Panc1 (cell line): ENCODE measurements around the gene ABAT. TPM values are rescaled to one million over a fixed set of nuclear protein-coding genes. Genes with fewer than 3 reads are reported as not detected.

Experiments
- ATAC-seq: fragments of 200-7000 bp; cut with Tn5 transposase; 2 replicates; pipeline ENCODE4 v1.9.1; 2020; ENCODE audit warnings: mild to moderate bottlenecking, moderate library complexity
- BruUV-seq: library from RNA; stranded (reverse); fragments of 400-500 nt; replicated peaks from 2 replicates; lab custom pipeline; 2021; lab: Mats Ljungman, UMichigan
- CTCF ChIA-PET: fragments of 300-600 bp; sonication (Branson Sonifier 250); formaldehyde crosslinking; loops from one replicate; lab custom pipeline; 2022; ENCODE audit warnings: antibody characterized with exemption; lab: Charles Lee
- POLR2A ChIA-PET: fragments of 300-600 bp; sonication (Branson Sonifier 250); formaldehyde crosslinking; loops from one replicate; lab custom pipeline; 2022; ENCODE audit warnings: antibody characterized with exemption; lab: Charles Lee
- DNase-seq: peaks from one replicate; pipeline ENCODE4 v3.0.0-alpha.2; 2010; ENCODE audit warnings: low read depth, low spot score
- H3K27ac ChIP-seq: 2 replicates; pipeline ENCODE4 v1.5.1; 2011; ENCODE audit warnings: mild to moderate bottlenecking, low read length, inconsistent platforms
- H3K27me3 ChIP-seq: fragments of 200-500 bp; sonication (Bioruptor generic); 2 replicates; pipeline ENCODE4 v1.6.0; 2014; ENCODE audit warnings: low read length, inconsistent platforms; ENCODE audit not compliant: control insufficient read depth, insufficient read depth
- H3K36me3 ChIP-seq: fragments of 200-500 bp; sonication (Bioruptor generic); 2 replicates; pipeline ENCODE4 v1.5.1; 2014; ENCODE audit warnings: inconsistent platforms, mild to moderate bottlenecking, low read length, moderate library complexity; ENCODE audit not compliant: control insufficient read depth, insufficient read depth
- H3K4me1 ChIP-seq: 2 replicates; pipeline ENCODE4 v1.5.1; 2011; ENCODE audit warnings: inconsistent platforms, mild to moderate bottlenecking, low read length, moderate library complexity; ENCODE audit not compliant: control insufficient read depth, insufficient read depth
- H3K4me3 ChIP-seq, 2 experiments: 2 replicates each; pipeline ENCODE4 v1.5.1; 2011 to 2012; ENCODE audit warnings: low read depth in 2 of 2, low read length in 2 of 2, mild to moderate bottlenecking in 2 of 2, inconsistent platforms in 1 of 2, moderate library complexity in 1 of 2
- H3K9me3 ChIP-seq: fragments of 200-500 bp; sonication (Bioruptor generic); 2 replicates; pipeline ENCODE4 v1.5.1; 2014; ENCODE audit warnings: low read depth, mild to moderate bottlenecking, inconsistent platforms, low read length, moderate library complexity; ENCODE audit not compliant: control insufficient read depth, insufficient read depth
- POLR2AphosphoS5 ChIP-seq: IDR thresholded peaks from 2 replicates; pipeline ENCODE4 v1.6.1; 2012; ENCODE audit warnings: mild to moderate bottlenecking, low read depth, low read length, moderate library complexity
- SIN3A ChIP-seq: IDR thresholded peaks from 2 replicates; pipeline ENCODE4 v1.6.1; 2012; ENCODE audit warnings: low read depth, mild to moderate bottlenecking, low read length, moderate library complexity, borderline replicate concordance; ENCODE audit not compliant: insufficient read depth
- TCF7L2 ChIP-seq: IDR thresholded peaks from 2 replicates; pipeline ENCODE4 v1.6.1; 2011; ENCODE audit warnings: mild to moderate bottlenecking, low read depth, low read length, inconsistent platforms
- in situ Hi-C: cut with HindIII; loops from 2 replicates; pipeline ENCODE4 v1.10.0; 2016; ENCODE audit warnings: low sequenced_read_pairs, low pct_unique_long_range_greater_than_20kb
- intact Hi-C: fragments of 100-400 bp; cut with micrococcal nuclease; formaldehyde crosslinking; loops from one replicate; pipeline ENCODE4 v1.10.0; 2022; ENCODE audit not compliant: unreplicated experiment
- total RNA-seq: library from RNA; stranded (reverse); gene quantifications from one replicate; pipeline ENCODE4 v1.2.1, GENCODE V29; 2021; ENCODE audit not compliant: unreplicated experiment
- TF ChIP-seq, protein P1 (sequence below), 2 experiments: IDR thresholded peaks; 2 replicates each; pipeline ENCODE4 v1.6.1; 2011 to 2012; ENCODE audit warnings: low read depth in 2 of 2, control low read depth in 1 of 2, low read length in 1 of 2, mild to moderate bottlenecking in 1 of 2, moderate library complexity in 1 of 2; ENCODE audit not compliant: insufficient read depth in 1 of 2
- TF ChIP-seq, protein P2 (sequence below): fragments of 450-650 bp; IDR thresholded peaks from 2 replicates; pipeline ENCODE4 v1.5.1; 2017; ENCODE audit warnings: mild to moderate bottlenecking

Gene ABAT
- total RNA-seq, 1 experiment from 2014 or later, result 0.77 TPM

DNA sequence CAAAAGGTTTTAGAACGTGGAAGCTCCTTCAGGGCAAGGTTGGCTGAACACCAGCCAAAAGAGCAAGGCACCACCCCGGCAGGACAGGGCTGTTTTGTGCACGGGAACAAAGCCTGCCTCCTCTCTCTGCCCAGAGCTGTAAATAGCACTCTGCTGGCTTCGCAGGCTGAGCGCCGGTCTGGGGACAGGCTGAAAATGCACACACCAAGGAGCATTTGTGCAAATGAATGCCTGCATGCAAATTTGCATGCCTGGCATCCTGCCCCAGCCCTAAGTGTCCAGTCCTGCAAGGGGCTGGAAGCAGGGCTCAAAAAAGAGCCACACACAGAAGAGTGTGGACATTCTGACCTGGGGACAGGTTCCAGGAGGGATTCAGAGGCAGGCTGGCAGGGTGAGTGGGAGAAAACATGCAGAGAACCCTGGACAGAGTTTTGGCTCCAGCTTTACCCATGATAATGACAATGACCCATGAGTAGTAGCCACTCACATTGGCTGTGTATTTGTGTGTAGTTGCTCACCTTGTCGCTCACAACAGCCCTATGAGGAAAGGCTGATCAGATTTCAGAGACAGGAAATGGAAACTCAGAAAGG lies 11.7 kb downstream of the ABAT start:
- intact Hi-C loops, result no loop called here
- Histone ChIP-seq H3K27me3 (0 out of 2 replicates have a peak, but pooled peaks cover 2% of the 10 kb centered on the region), H3K4me3 (no peak overlapping the region), H3K4me1 (no peaks in the 10 kb centered on the region), H3K36me3 (no peaks in the 10 kb centered on the region), H3K9me3 (peaks cover 8% of the 10 kb centered on the region; the same call in 1 of the 2 replicates), H3K27ac (no peak overlapping the region)
- CTCF ChIA-PET, result interaction anchor here (0.6 kb wide), 1 partner anchor 192 kb away, joined by 3 read pairs; no protein-coding TSS in a partner anchor
- TF ChIP-seq, protein P1, sequence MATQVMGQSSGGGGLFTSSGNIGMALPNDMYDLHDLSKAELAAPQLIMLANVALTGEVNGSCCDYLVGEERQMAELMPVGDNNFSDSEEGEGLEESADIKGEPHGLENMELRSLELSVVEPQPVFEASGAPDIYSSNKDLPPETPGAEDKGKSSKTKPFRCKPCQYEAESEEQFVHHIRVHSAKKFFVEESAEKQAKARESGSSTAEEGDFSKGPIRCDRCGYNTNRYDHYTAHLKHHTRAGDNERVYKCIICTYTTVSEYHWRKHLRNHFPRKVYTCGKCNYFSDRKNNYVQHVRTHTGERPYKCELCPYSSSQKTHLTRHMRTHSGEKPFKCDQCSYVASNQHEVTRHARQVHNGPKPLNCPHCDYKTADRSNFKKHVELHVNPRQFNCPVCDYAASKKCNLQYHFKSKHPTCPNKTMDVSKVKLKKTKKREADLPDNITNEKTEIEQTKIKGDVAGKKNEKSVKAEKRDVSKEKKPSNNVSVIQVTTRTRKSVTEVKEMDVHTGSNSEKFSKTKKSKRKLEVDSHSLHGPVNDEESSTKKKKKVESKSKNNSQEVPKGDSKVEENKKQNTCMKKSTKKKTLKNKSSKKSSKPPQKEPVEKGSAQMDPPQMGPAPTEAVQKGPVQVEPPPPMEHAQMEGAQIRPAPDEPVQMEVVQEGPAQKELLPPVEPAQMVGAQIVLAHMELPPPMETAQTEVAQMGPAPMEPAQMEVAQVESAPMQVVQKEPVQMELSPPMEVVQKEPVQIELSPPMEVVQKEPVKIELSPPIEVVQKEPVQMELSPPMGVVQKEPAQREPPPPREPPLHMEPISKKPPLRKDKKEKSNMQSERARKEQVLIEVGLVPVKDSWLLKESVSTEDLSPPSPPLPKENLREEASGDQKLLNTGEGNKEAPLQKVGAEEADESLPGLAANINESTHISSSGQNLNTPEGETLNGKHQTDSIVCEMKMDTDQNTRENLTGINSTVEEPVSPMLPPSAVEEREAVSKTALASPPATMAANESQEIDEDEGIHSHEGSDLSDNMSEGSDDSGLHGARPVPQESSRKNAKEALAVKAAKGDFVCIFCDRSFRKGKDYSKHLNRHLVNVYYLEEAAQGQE (IDR thresholded peaks at IDR 0.05; ENCODE audit: insufficient read depth in 1 of 2, low read depth in 2 of 2, low read length in 1 of 2), result no peak
- TF ChIP-seq, protein P2, sequence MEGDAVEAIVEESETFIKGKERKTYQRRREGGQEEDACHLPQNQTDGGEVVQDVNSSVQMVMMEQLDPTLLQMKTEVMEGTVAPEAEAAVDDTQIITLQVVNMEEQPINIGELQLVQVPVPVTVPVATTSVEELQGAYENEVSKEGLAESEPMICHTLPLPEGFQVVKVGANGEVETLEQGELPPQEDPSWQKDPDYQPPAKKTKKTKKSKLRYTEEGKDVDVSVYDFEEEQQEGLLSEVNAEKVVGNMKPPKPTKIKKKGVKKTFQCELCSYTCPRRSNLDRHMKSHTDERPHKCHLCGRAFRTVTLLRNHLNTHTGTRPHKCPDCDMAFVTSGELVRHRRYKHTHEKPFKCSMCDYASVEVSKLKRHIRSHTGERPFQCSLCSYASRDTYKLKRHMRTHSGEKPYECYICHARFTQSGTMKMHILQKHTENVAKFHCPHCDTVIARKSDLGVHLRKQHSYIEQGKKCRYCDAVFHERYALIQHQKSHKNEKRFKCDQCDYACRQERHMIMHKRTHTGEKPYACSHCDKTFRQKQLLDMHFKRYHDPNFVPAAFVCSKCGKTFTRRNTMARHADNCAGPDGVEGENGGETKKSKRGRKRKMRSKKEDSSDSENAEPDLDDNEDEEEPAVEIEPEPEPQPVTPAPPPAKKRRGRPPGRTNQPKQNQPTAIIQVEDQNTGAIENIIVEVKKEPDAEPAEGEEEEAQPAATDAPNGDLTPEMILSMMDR, result no peak
- TF ChIP-seq TCF7L2 (no peak), POLR2AphosphoS5 (no peak), SIN3A (no peak)
- POLR2A ChIA-PET, result interaction anchor here (0.7 kb wide), 1 partner anchor 27 kb away, joined by 3 read pairs; no protein-coding TSS in a partner anchor
- BruUV-seq, result no TSS peak
- ATAC-seq (no peak), DNase-seq (no peak)
- in situ Hi-C loops, result no loop called here

DNA sequence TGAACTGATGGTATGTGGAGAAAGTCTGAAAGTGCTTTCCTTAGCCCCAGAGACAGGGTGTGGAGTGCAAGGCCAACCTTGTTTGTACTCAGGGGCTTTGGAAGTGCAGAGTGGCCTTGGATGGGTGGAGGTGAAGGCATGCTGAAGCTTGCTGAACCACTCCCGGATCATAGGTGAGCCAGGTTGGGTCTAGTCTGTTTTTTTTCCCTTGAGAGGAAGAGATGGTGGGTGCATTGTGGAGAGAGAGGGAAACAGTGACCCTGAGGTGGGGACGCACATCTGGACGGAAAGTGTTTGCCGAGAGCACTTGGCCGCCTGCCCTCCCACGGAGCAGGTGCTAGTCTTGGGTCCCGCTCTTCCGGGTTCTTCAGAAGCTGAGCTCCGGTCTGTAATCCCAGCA lies 12.5 kb downstream of the ABAT start:
- in situ Hi-C loops, result no loop called here
- H3K36me3 ChIP-seq, result no peaks in the 10 kb centered on the region

More for the DNA sequence above, 12.5 kb downstream of the ABAT start:
- peaks cover 8% of the 10 kb centered on the region; the same call in 1 of the 2 replicates for H3K9me3 ChIP-seq
- TF ChIP-seq, protein P2, result no peak
- intact Hi-C loops, result no loop called here
- H3K27me3 ChIP-seq, result 0 out of 2 replicates have a peak, but pooled peaks cover 2% of the 10 kb centered on the region
- H3K4me1 ChIP-seq, result no peaks in the 10 kb centered on the region
- CTCF ChIA-PET, result no interaction called here
- no TSS peak for BruUV-seq
- DNase-seq (no peak), ATAC-seq (no peak)
- no peak overlapping the region for H3K4me3 ChIP-seq
- POLR2A ChIA-PET, result no interaction called here
- no peak overlapping the region for H3K27ac ChIP-seq
